B cell (primary cell): Measurements from ENCODE around the gene DIP2A. TPM values are rescaled to one million over a fixed set of nuclear protein-coding genes. Genes with fewer than 3 reads are reported as not detected.

Experiments used
- ATAC-seq: fragments of 200-7000 bp; cut with Tn5 transposase; one replicate; pipeline ENCODE4 v1.10.0; 2021; ENCODE audit warnings: low read depth, mild to moderate bottlenecking, moderate number of reproducible peaks, moderate library complexity
- CTCF ChIA-PET: fragments of 350-600 bp; sonication (Branson Sonifier 250); formaldehyde crosslinking; loops from one replicate; lab custom pipeline; 2021; ENCODE audit warnings: antibody characterized with exemption, inconsistent platforms; lab: Charles Lee
- POLR2A ChIA-PET: fragments of 350-600 bp; sonication (Branson Sonifier 250); formaldehyde crosslinking; loops from one replicate; lab custom pipeline; 2021; ENCODE audit warnings: antibody characterized with exemption; lab: Charles Lee
- DNase-seq: peaks from one replicate; pipeline ENCODE4 v3.0.0; 2013
- H2AFZ ChIP-seq: 2 replicates; pipeline ENCODE4 v1.6.1; 2012; ENCODE audit warnings: mild to moderate bottlenecking, low read depth, low read length; ENCODE audit not compliant: insufficient read depth, poor library complexity, severe bottlenecking
- H3K27ac ChIP-seq, 2 donors: 1 replicate in 1 of 2; 2 replicates in 1 of 2; pipeline ENCODE4 v1.5.1; 2012 to 2013; ENCODE audit warnings: low read length in 2 of 2, mild to moderate bottlenecking in 2 of 2, moderate library complexity in 1 of 2
- H3K27me3 ChIP-seq, 4 experiments: fragments of 200-600 bp in 1 of 4; sonication (generic) in 1 of 4; replicated peaks in 1 of 4; 1 replicate in 2 of 4; 2 replicates in 2 of 4; pipeline versions ENCODE4 v1.6.1 to v1.7.0; 2013 to 2016; ENCODE audit warnings: low read length in 3 of 4, mild to moderate bottlenecking in 2 of 4, mixed read lengths in 1 of 4, moderate library complexity in 1 of 4; ENCODE audit not compliant: insufficient read depth in 4 of 4, control insufficient read depth in 3 of 4; ENCODE audit errors: control extremely low read depth in 1 of 4
- H3K36me3 ChIP-seq, 2 experiments: replicated peaks in 1 of 2; 1 replicate in 1 of 2; 2 replicates in 1 of 2; pipeline versions ENCODE4 v1.6.1 to v1.7.1; 2013; ENCODE audit warnings: low read length in 1 of 2; ENCODE audit not compliant: insufficient read depth in 2 of 2, control insufficient read depth in 1 of 2; ENCODE audit errors: control extremely low read depth in 1 of 2, extremely low read depth in 1 of 2
- H3K4me1 ChIP-seq, 2 donors: fragments of 200-600 bp in 1 of 2; sonication (generic) in 1 of 2; 1 replicate in 1 of 2; 2 replicates in 1 of 2; pipeline versions ENCODE4 v1.5.1 to v1.6.1; 2013 to 2017; ENCODE audit warnings: low read length in 2 of 2; ENCODE audit not compliant: control insufficient read depth in 2 of 2, insufficient read depth in 2 of 2
- H3K4me2 ChIP-seq: replicated peaks from 2 replicates; pipeline ENCODE3; 2012; ENCODE audit warnings: mild to moderate bottlenecking, low read depth, low read length; ENCODE audit not compliant: poor library complexity, severe bottlenecking
- H3K4me3 ChIP-seq, 5 experiments: fragments of 200-600 bp in 1 of 5; sonication (generic) in 1 of 5; 1 replicate in 3 of 5; 2 replicates in 2 of 5; pipeline versions ENCODE4 v1.5.1 to v1.7.0; 2011 to 2016; ENCODE audit warnings: low read length in 4 of 5, mild to moderate bottlenecking in 4 of 5, low read depth in 2 of 5, control low read depth in 1 of 5, moderate library complexity in 1 of 5; ENCODE audit not compliant: insufficient read depth in 1 of 5; ENCODE audit errors: control extremely low read depth in 1 of 5, extremely low read depth in 1 of 5
- H3K79me2 ChIP-seq: fragments of 200-600 bp; sonication (generic); one replicate; pipeline ENCODE4 v1.6.0; 2016; ENCODE audit warnings: low read length; ENCODE audit not compliant: control insufficient read depth, insufficient read depth
- H3K9ac ChIP-seq: fragments of 200-600 bp; sonication (generic); 2 replicates; pipeline ENCODE4 v1.6.1; 2017; ENCODE audit warnings: mild to moderate bottlenecking, low read length, moderate library complexity
- H3K9me3 ChIP-seq, 3 donors: one replicate each; pipeline versions ENCODE4 v1.6.1 to v1.7.1; 2013; ENCODE audit warnings: low read length in 2 of 3; ENCODE audit not compliant: control insufficient read depth in 2 of 3, insufficient read depth in 1 of 3; ENCODE audit errors: control extremely low read depth in 1 of 3
- H4K20me1 ChIP-seq: 2 replicates; pipeline ENCODE4 v1.6.0; 2012; ENCODE audit warnings: mild to moderate bottlenecking, low read length; ENCODE audit not compliant: insufficient read depth, control insufficient read depth, poor library complexity, severe bottlenecking
- H3K27ac Mint-ChIP-seq: one replicate; pipeline ENCODE4 v1.8.0; 2021; ENCODE audit warnings: mixed read lengths
- H3K27me3 Mint-ChIP-seq: one replicate; pipeline ENCODE4 v1.8.0; 2021; ENCODE audit warnings: mixed read lengths
- H3K4me1 Mint-ChIP-seq: one replicate; pipeline ENCODE4 v1.8.0; 2021; ENCODE audit warnings: mixed read lengths
- H3K4me3 Mint-ChIP-seq: one replicate; pipeline ENCODE4 v1.8.0; 2021; ENCODE audit warnings: mixed read lengths
- H3K9me3 Mint-ChIP-seq: one replicate; pipeline ENCODE4 v1.8.0; 2022; ENCODE audit warnings: mixed read lengths; ENCODE audit not compliant: insufficient read depth
- CTCF ChIP-seq: fragments of 200-600 bp; IDR thresholded peaks from one replicate; pipeline ENCODE4 v1.8.0; 2022; ENCODE audit warnings: antibody characterized with exemption, mild to moderate bottlenecking
- EZH2 ChIP-seq: IDR thresholded peaks from 2 replicates; pipeline ENCODE4 v1.6.1; 2012; ENCODE audit warnings: borderline replicate concordance, low read depth, mild to moderate bottlenecking, moderate library complexity, low read length; ENCODE audit not compliant: insufficient read depth, poor library complexity, severe bottlenecking
- WGBS: methylation state at CpG from one replicate; pipeline ENCODE4 v1.1.5; 2013; ENCODE audit warnings: missing lambda C conversion rate; ENCODE audit not compliant: insufficient coverage; 5-methylcytosine and 5-hydroxymethylcytosine counted together
- intact Hi-C: fragments of 100-400 bp; cut with micrococcal nuclease; formaldehyde crosslinking; loops from one replicate; pipeline ENCODE4 v1.10.0; 2022
- polyA plus RNA-seq: library from polyadenylated mRNA; depleted of rRNA; stranded (reverse); fragments of >200 nt; gene quantifications from 2 replicates; pipeline ENCODE4 v1.2.3, GENCODE V29; 2012
- total RNA-seq, 2 donors: library from RNA; stranded (reverse); fragments of 120-200 nt in 1 of 2; gene quantifications; 1 replicate in 1 of 2; 2 replicates in 1 of 2; pipeline versions ENCODE4 v1.2.3 to v1.2.4, GENCODE V29; 2013 to 2022

DIP2A gene
- total and polyA plus RNA-seq, 2 donors (not counting 1 experiment from before 2014, with no cell fraction given): 40.4 to 59.0 TPM

- DNase-seq (no peak), ATAC-seq (no peak)
- no peak overlapping the region for H3K4me3 ChIP-seq
- H3K4me1 ChIP-seq: peaks cover 3 to 10% of the 10 kb centered on the region in 2 donors
- no peak overlapping the region for H3K27ac ChIP-seq
- peaks cover 6% of the 10 kb centered on the region for H3K4me1 Mint-ChIP-seq
- no peaks in the 10 kb centered on the region for H4K20me1 ChIP-seq
- no peak overlapping the region for H2AFZ ChIP-seq
- no peaks in the 10 kb centered on the region for H3K27me3 Mint-ChIP-seq
- H3K9me3 ChIP-seq: peaks cover 0 to 7% (median 0%) of the 10 kb centered on the region in 3 donors
- peak overlapping the region; percentile 27 for H3K27ac Mint-ChIP-seq
- H3K79me2 ChIP-seq: no peaks in the 10 kb centered on the region
- H3K27me3 ChIP-seq: no peaks in the 10 kb centered on the region
- POLR2A ChIA-PET: no interaction called here
- no peak overlapping the region for H3K4me3 Mint-ChIP-seq
- no peak for TF ChIP-seq CTCF
- no peak overlapping the region for H3K4me2 ChIP-seq
- peaks cover 0 to 51% of the 10 kb centered on the region in 2 experiments for H3K36me3 ChIP-seq
- peaks cover 3% of the 10 kb centered on the region for H3K9me3 Mint-ChIP-seq
- 93% methylated on average over 4 of the region's 5 CpGs for WGBS
- CTCF ChIA-PET: no interaction called here
- no peak overlapping the region for H3K9ac ChIP-seq
- intact Hi-C loops: no loop called here
Measured at GRCh38 chr21:46545363-46545762, 86.7 kb downstream of the DIP2A start.

GRCh38 chr21:46545911-46546310, 87.2 kb downstream of the DIP2A start:
- H3K36me3 ChIP-seq: peaks cover 0 to 51% of the 10 kb centered on the region in 2 experiments
- H3K4me1 Mint-ChIP-seq: peaks cover 11% of the 10 kb centered on the region
- CTCF ChIA-PET: no interaction called here

More at GRCh38 chr21:46545911-46546310, 87.2 kb downstream of the DIP2A start:
- Histone ChIP-seq H2AFZ (no peak overlapping the region), H3K27me3 (no peaks in the 10 kb centered on the region), H3K4me1 (peaks cover 9 to 15% of the 10 kb centered on the region in 2 donors), H3K4me3 (no peak overlapping the region), H3K4me2 (no peak overlapping the region), H3K9me3 (peaks cover 0 to 7% (median 0%) of the 10 kb centered on the region in 3 donors), H3K79me2 (no peaks in the 10 kb centered on the region), H4K20me1 (no peaks in the 10 kb centered on the region), H3K27ac (no peak overlapping the region), H3K9ac (no peak overlapping the region)
- TF ChIP-seq CTCF: no peak
- TF ChIP-seq EZH2: no peak
- H3K27me3 Mint-ChIP-seq: no peaks in the 10 kb centered on the region
- intact Hi-C loops: no loop called here
- ATAC-seq (no peak), DNase-seq (no peak)
- H3K27ac Mint-ChIP-seq: no peak overlapping the region
- peaks cover 3% of the 10 kb centered on the region for H3K9me3 Mint-ChIP-seq
- POLR2A ChIA-PET: no interaction called here
- no peak overlapping the region for H3K4me3 Mint-ChIP-seq
- WGBS: 92% methylated on average over 4 of the region's 8 CpGs
